Measurements from ENCODE around the gene SPIRE1.
"Not testable (repeated sequence)": the region's sequence is repeated elsewhere in the genome, so short reads cannot be mapped to it uniquely, and the experiment has no call there.

DNA sequence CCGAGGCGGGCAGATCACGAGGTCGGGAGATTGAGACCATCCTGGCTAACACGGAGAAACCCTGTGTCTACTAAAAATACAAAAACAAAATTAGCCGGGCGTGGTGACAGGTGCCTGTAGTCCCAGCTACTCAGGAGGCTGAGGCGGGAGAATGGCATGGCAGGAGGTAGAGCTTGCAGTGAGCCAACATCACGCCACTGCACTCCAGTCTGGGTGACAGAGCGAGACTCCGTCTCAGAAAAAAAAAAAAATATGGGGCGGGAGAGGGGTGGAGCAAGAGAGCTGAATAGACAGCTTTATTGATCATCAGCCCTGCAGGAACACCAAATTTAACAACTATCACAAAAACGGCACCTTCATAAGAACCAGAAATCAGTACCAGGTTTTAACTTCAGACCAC lies 106.4 kb downstream of the SPIRE1 start:
- TF ChIP-seq, protein P1, sequence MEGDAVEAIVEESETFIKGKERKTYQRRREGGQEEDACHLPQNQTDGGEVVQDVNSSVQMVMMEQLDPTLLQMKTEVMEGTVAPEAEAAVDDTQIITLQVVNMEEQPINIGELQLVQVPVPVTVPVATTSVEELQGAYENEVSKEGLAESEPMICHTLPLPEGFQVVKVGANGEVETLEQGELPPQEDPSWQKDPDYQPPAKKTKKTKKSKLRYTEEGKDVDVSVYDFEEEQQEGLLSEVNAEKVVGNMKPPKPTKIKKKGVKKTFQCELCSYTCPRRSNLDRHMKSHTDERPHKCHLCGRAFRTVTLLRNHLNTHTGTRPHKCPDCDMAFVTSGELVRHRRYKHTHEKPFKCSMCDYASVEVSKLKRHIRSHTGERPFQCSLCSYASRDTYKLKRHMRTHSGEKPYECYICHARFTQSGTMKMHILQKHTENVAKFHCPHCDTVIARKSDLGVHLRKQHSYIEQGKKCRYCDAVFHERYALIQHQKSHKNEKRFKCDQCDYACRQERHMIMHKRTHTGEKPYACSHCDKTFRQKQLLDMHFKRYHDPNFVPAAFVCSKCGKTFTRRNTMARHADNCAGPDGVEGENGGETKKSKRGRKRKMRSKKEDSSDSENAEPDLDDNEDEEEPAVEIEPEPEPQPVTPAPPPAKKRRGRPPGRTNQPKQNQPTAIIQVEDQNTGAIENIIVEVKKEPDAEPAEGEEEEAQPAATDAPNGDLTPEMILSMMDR (conservative IDR thresholded peaks at IDR 0.05; ENCODE audit: low read depth, low read length) = not testable (repeated sequence)
- TF ChIP-seq NFE2L2 (IDR thresholded peaks at IDR 0.05; ENCODE audit: low read depth, low read length); POLR2A (IDR thresholded peaks at IDR 0.05; ENCODE audit: low read depth, low read length); FOS (IDR thresholded peaks at IDR 0.05; ENCODE audit: low read depth, low read length); BHLHE40 (IDR thresholded peaks at IDR 0.05; ENCODE audit: low read depth, low read length); RAD21 (IDR thresholded peaks at IDR 0.05; ENCODE audit: low read length); CHD1 (IDR thresholded peaks at IDR 0.05; ENCODE audit: low read depth, low read length); SMC3 (IDR thresholded peaks at IDR 0.05; ENCODE audit: low read depth, low read length); MAFK (IDR thresholded peaks at IDR 0.05; ENCODE audit: low read depth, low read length); MAZ (IDR thresholded peaks at IDR 0.05; ENCODE audit: borderline replicate concordance, low read depth, low read length); RCOR1 (IDR thresholded peaks at IDR 0.05; ENCODE audit: insufficient replicate concordance, low read length): not testable (repeated sequence)
- TF ChIP-seq, protein P2, sequence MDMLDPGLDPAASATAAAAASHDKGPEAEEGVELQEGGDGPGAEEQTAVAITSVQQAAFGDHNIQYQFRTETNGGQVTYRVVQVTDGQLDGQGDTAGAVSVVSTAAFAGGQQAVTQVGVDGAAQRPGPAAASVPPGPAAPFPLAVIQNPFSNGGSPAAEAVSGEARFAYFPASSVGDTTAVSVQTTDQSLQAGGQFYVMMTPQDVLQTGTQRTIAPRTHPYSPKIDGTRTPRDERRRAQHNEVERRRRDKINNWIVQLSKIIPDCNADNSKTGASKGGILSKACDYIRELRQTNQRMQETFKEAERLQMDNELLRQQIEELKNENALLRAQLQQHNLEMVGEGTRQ (IDR thresholded peaks at IDR 0.05; ENCODE audit: low read depth, low read length) = not testable (repeated sequence)
- TF ChIP-seq, protein P3, sequence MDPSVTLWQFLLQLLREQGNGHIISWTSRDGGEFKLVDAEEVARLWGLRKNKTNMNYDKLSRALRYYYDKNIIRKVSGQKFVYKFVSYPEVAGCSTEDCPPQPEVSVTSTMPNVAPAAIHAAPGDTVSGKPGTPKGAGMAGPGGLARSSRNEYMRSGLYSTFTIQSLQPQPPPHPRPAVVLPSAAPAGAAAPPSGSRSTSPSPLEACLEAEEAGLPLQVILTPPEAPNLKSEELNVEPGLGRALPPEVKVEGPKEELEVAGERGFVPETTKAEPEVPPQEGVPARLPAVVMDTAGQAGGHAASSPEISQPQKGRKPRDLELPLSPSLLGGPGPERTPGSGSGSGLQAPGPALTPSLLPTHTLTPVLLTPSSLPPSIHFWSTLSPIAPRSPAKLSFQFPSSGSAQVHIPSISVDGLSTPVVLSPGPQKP (IDR thresholded peaks at IDR 0.05; ENCODE audit: borderline replicate concordance, low read depth, low read length) = not testable (repeated sequence)

All from IMR-90 (cell line).